Uterus (tissue), 2 donors: Measurements from ENCODE around the gene OGDHL.

ENCODE experiments used
- CTCF ChIP-seq, 4 experiments: fragments of 200-600 bp in 2 of 4; fragments of 450-650 bp in 2 of 4; sonication (generic) in 2 of 4; IDR thresholded peaks; one replicate each; pipeline ENCODE4 v1.5.1; 2016 to 2019; ENCODE audit warnings: antibody characterized with exemption in 4 of 4, mild to moderate bottlenecking in 2 of 4, moderate library complexity in 1 of 4
- POLR2A ChIP-seq, 2 donors: fragments of 450-650 bp; IDR thresholded peaks; one replicate each; pipeline ENCODE4 v1.6.1; 2016; ENCODE audit warnings: antibody characterized with exemption in 2 of 2, mild to moderate bottlenecking in 1 of 2, moderate library complexity in 1 of 2

GRCh38 chr10:49749556-49750491, 12.3 kb downstream of the OGDHL start:
- TF ChIP-seq CTCF (IDR thresholded peaks at IDR 0.05): no peak
- TF ChIP-seq POLR2A (IDR thresholded peaks at IDR 0.05): no peak
